Activated T-helper 2 cell treated with anti-CD3 and anti-CD28 coated beads, Interferon-gamma antibody, Interleukin-2, Interleukin-4, amounts not matched to agents 10 μg/mL and 5 μg/mL and 100 μg/mL, durations not matched to agents 14 hours and 24 hours and 36 hours (primary cell): ENCODE results near the gene COL13A1. TPM values are rescaled to one million over a fixed set of nuclear protein-coding genes. Genes with fewer than 3 reads are reported as not detected.

ENCODE experiments used
- DNase-seq: peaks from one replicate; pipeline ENCODE4 v3.0.0; 2021; ENCODE audit warnings: low spot score
- H3K27ac Mint-ChIP-seq: one replicate; pipeline ENCODE4 v1.8.0; 2021; ENCODE audit warnings: mixed read lengths
- H3K27me3 Mint-ChIP-seq: one replicate; pipeline ENCODE4 v1.8.0; 2021; ENCODE audit warnings: low read depth, mixed read lengths
- H3K36me3 Mint-ChIP-seq: one replicate; pipeline ENCODE4 v1.8.0; 2021; ENCODE audit warnings: low read depth, mixed read lengths
- H3K4me1 Mint-ChIP-seq: one replicate; pipeline ENCODE4 v1.8.0; 2021; ENCODE audit warnings: low read depth, mixed read lengths
- H3K4me3 Mint-ChIP-seq: one replicate; pipeline ENCODE4 v1.8.0; 2021; ENCODE audit warnings: low read depth, mild to moderate bottlenecking, moderate library complexity, mixed read lengths
- H3K9me3 Mint-ChIP-seq: one replicate; pipeline ENCODE4 v1.8.0; 2021; ENCODE audit warnings: mixed read lengths
- intact Hi-C: fragments of 100-400 bp; cut with micrococcal nuclease; formaldehyde crosslinking; loops from one replicate; pipeline ENCODE4 v1.15.1; 2023
- total RNA-seq: library from RNA; stranded (reverse); gene quantifications from 2 replicates; pipeline ENCODE4 v1.2.3, GENCODE V29; 2022

The COL13A1 gene
- total RNA-seq, 1 donor from 2014 or later = not detected

DNA sequence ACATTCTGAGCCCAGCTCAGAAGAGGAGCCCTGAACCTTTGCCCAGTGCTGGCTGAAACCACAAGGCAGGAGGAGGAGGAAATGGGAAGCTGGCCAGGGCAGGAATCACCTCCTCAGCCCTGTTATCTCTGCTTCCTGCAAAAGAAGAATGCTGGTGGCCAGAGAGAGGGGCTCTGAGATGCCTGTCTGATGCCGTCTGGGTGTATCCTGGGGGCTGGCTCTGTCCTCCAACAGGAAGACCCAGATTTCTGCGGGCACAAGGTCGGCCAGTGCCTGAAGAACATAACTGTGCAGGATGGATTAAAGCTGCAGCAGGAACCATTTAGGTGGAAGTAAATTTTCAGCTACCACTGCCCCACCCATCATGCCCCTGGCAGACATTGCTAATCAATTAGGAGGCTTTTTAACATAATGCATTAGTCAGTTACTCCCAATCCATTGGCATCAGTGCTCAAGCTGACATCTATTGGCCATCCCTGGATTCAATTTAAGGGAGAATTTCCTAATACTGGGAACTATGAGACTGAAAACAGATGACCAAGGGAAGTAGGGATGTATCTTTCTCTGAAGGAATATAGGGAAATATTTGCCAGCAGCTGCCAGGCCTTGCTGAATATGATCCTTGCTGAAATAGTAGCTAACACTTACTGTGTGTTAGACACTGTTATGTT, 67.7 kb downstream of the COL13A1 start:
- H3K4me3 Mint-ChIP-seq = no peak overlapping the region
- intact Hi-C loops = no loop called here
- no peaks in the 10 kb centered on the region for H3K9me3 Mint-ChIP-seq
- no peak overlapping the region for H3K27ac Mint-ChIP-seq
- no peak for DNase-seq
- no peaks in the 10 kb centered on the region for H3K4me1 Mint-ChIP-seq
- H3K27me3 Mint-ChIP-seq = peaks cover 7% of the 10 kb centered on the region
- H3K36me3 Mint-ChIP-seq = no peaks in the 10 kb centered on the region

- Mint-ChIP-seq H3K27ac (no peak overlapping the region), H3K4me3 (no peak overlapping the region), H3K4me1 (no peaks in the 10 kb centered on the region), H3K9me3 (no peaks in the 10 kb centered on the region), H3K27me3 (peaks cover 3% of the 10 kb centered on the region), H3K36me3 (no peaks in the 10 kb centered on the region)
- DNase-seq = no peak
- intact Hi-C loops = no loop called here
Observed at GRCh38 chr10:69870591-69870990, 68.9 kb downstream of the COL13A1 start.

- Mint-ChIP-seq H3K36me3 (no peaks in the 10 kb centered on the region), H3K4me3 (no peak overlapping the region), H3K27ac (no peak overlapping the region), H3K4me1 (no peaks in the 10 kb centered on the region), H3K27me3 (peaks cover 3% of the 10 kb centered on the region), H3K9me3 (no peaks in the 10 kb centered on the region)
- intact Hi-C loops = no loop called here
- DNase-seq = no peak
Observed at GRCh38 chr10:69871074-69871473, 69.4 kb downstream of the COL13A1 start.

GRCh38 chr10:69872323-69872722, 70.6 kb downstream of the COL13A1 start:
- Mint-ChIP-seq H3K27me3 (peaks cover 3% of the 10 kb centered on the region), H3K27ac (no peak overlapping the region), H3K4me1 (no peaks in the 10 kb centered on the region), H3K9me3 (no peaks in the 10 kb centered on the region), H3K36me3 (no peaks in the 10 kb centered on the region), H3K4me3 (no peak overlapping the region)
- intact Hi-C loops = no loop called here
- no peak for DNase-seq

DNA sequence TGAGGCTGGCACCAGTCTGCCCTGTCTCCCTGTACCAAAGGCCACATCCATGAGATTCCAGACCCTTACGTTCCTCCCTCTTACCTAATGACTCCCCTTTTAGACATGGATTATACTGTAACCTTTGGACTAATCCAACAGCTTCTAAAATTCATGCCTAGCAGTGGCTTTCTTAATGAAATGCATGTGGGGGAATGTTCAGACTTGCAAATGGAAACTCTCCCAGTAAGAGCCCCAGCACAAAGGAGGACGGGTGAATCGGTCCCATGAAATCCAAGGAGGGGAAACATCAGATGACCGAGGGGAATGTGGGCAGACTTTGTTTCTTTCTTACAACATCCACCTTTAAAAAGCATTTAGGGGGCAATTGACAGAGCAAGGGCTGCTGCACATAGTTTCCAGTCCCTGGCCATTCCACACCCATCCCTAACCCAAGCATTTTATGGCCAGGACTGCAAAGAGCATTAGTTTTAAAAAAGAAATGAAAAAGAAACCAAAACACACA, 71.5 kb downstream of the COL13A1 start:
- no peak for DNase-seq
- no peak overlapping the region for H3K27ac Mint-ChIP-seq
- peaks cover 3% of the 10 kb centered on the region for H3K27me3 Mint-ChIP-seq
- H3K9me3 Mint-ChIP-seq = no peaks in the 10 kb centered on the region
- intact Hi-C loops = no loop called here
- no peaks in the 10 kb centered on the region for H3K36me3 Mint-ChIP-seq
- H3K4me3 Mint-ChIP-seq = no peak overlapping the region
- no peaks in the 10 kb centered on the region for H3K4me1 Mint-ChIP-seq

- no peak overlapping the region for H3K4me3 Mint-ChIP-seq
- H3K9me3 Mint-ChIP-seq = no peaks in the 10 kb centered on the region
- H3K27me3 Mint-ChIP-seq = peaks cover 3% of the 10 kb centered on the region
- no peaks in the 10 kb centered on the region for H3K36me3 Mint-ChIP-seq
- no peaks in the 10 kb centered on the region for H3K4me1 Mint-ChIP-seq
- no peak overlapping the region for H3K27ac Mint-ChIP-seq
- intact Hi-C loops = no loop called here
- DNase-seq = no peak
Observed at GRCh38 chr10:69874449-69874848, 72.7 kb downstream of the COL13A1 start.

DNA sequence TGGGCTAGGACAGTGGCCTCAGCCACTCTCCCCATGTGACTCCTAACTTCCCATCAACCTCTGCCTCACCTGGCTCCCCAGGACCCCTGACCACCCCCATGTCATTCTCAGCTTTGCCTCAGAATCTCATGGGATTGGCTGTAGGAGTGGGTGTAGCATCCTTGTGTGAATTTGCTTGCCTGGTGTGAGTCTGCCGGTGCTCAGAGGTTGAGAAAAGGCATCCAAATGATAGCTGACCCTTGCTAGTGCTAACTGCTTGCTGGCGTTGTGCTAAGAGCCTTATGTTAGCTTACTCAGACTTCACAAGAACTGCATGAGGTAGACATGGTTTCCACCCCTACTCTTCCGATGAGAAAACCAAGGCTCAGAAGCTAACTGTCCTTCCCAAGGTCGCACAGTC, 74.2 kb downstream of the COL13A1 start:
- no peaks in the 10 kb centered on the region for H3K4me1 Mint-ChIP-seq
- no peaks in the 10 kb centered on the region for H3K9me3 Mint-ChIP-seq
- H3K27me3 Mint-ChIP-seq = peaks cover 3% of the 10 kb centered on the region
- no peak overlapping the region for H3K4me3 Mint-ChIP-seq
- no peak overlapping the region for H3K27ac Mint-ChIP-seq
- intact Hi-C loops = no loop called here
- no peaks in the 10 kb centered on the region for H3K36me3 Mint-ChIP-seq
- no peak for DNase-seq

GRCh38 chr10:69876286-69876685, 74.6 kb downstream of the COL13A1 start:
- intact Hi-C loops = no loop called here
- H3K9me3 Mint-ChIP-seq = no peaks in the 10 kb centered on the region
- H3K27me3 Mint-ChIP-seq = no peaks in the 10 kb centered on the region
- H3K27ac Mint-ChIP-seq = no peak overlapping the region
- no peak overlapping the region for H3K4me3 Mint-ChIP-seq
- no peak for DNase-seq
- no peaks in the 10 kb centered on the region for H3K36me3 Mint-ChIP-seq
- H3K4me1 Mint-ChIP-seq = no peaks in the 10 kb centered on the region

DNA sequence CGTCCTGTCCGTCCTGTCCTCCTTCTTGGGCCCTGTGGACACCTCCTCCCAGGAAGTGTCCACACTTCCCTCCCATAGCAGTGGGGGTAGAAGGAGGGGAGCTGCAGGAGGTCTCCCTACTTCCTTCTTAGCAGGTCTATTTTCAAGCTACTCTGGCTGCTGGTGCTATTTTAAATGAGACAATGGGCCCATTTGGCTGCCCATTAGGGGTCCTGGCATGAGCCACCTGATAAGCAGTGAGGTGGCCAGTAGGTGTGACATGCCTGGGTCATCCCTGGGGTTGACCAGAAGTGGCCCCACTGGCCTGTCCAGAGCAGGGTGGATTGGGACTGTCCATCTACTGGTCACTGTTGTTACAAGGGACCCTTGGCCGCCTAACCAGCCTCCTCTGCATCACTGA, 75.2 kb downstream of the COL13A1 start:
- DNase-seq = no peak
- intact Hi-C loops = no loop called here
- Mint-ChIP-seq H3K27me3 (no peaks in the 10 kb centered on the region), H3K36me3 (no peaks in the 10 kb centered on the region), H3K4me1 (no peaks in the 10 kb centered on the region), H3K9me3 (no peaks in the 10 kb centered on the region), H3K27ac (no peak overlapping the region), H3K4me3 (no peak overlapping the region)

- H3K27me3 Mint-ChIP-seq = no peaks in the 10 kb centered on the region
- intact Hi-C loops = no loop called here
Observed at GRCh38 chr10:69878038-69878437, 76.3 kb downstream of the COL13A1 start.

GRCh38 chr10:69878951-69879350, 77.2 kb downstream of the COL13A1 start:
- no peak overlapping the region for H3K4me3 Mint-ChIP-seq
- no peaks in the 10 kb centered on the region for H3K36me3 Mint-ChIP-seq
- intact Hi-C loops = no loop called here

More at GRCh38 chr10:69878038-69878437, 76.3 kb downstream of the COL13A1 start:
- no peak for DNase-seq
- no peaks in the 10 kb centered on the region for H3K36me3 Mint-ChIP-seq
- no peaks in the 10 kb centered on the region for H3K4me1 Mint-ChIP-seq
- H3K4me3 Mint-ChIP-seq = no peak overlapping the region
- H3K27ac Mint-ChIP-seq = no peak overlapping the region
- H3K9me3 Mint-ChIP-seq = no peaks in the 10 kb centered on the region

DNA sequence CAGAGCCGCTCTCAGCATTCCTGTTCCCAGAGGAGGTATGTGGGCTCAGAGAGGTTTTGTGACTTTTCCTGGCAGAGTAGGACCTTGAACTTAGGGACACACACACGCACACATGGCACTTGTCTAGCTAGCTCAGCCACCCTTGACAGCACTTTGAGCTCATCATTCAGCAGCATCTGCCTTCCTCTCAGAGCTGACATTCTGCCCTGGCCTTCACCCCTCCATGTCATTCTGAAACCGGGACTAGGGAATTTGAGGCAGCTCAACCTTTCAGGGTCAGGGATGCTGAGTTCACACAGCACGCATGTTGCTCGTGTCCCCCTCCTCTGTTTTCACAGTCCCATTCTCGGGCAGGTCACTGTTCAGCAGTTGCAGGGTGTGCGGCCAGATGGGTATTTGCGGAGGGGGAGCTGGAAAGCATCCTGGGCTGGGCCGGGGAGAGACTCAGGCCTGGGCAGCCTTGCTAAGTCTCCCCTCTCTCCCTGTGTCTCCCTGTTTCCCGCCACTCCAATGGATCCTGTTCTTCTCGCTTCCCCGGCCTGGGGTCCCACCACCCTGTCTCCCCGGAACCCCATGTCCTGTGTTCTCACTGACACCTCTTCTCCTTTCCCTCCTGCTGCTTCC, 78.0 kb downstream of the COL13A1 start:
- no peaks in the 10 kb centered on the region for H3K36me3 Mint-ChIP-seq
- H3K4me3 Mint-ChIP-seq = no peak overlapping the region
- DNase-seq = no peak
- H3K9me3 Mint-ChIP-seq = no peaks in the 10 kb centered on the region
- no peaks in the 10 kb centered on the region for H3K4me1 Mint-ChIP-seq
- no peak overlapping the region for H3K27ac Mint-ChIP-seq
- intact Hi-C loops = no loop called here
- peaks cover 2% of the 10 kb centered on the region for H3K27me3 Mint-ChIP-seq

More at GRCh38 chr10:69878951-69879350, 77.2 kb downstream of the COL13A1 start:
- Mint-ChIP-seq H3K9me3 (no peaks in the 10 kb centered on the region), H3K27ac (no peak overlapping the region), H3K27me3 (peaks cover 2% of the 10 kb centered on the region), H3K4me1 (no peaks in the 10 kb centered on the region)
- DNase-seq = no peak

- Mint-ChIP-seq H3K36me3 (no peaks in the 10 kb centered on the region), H3K27ac (no peak overlapping the region), H3K27me3 (peaks cover 2% of the 10 kb centered on the region), H3K9me3 (no peaks in the 10 kb centered on the region), H3K4me1 (no peaks in the 10 kb centered on the region), H3K4me3 (no peak overlapping the region)
- no peak for DNase-seq
- intact Hi-C loops = no loop called here
Observed at GRCh38 chr10:69880301-69881081, 78.8 kb downstream of the COL13A1 start.
